DOHH2 (cell line): ENCODE measurements around the gene NFATC3.
A peak's percentile ranks its signal among the peaks of the same experiment; 100 is the strongest.

ENCODE experiments used
- H3F3A ChIP-seq: fragments of 200-600 bp; sonication (generic), shearing (Covaris generic); 2 replicates; pipeline ENCODE4 v1.6.0; 2016; ENCODE audit warnings: antibody characterized with exemption, mild to moderate bottlenecking; ENCODE audit not compliant: control insufficient read depth, insufficient read depth
- H3K27ac ChIP-seq: fragments of 200-600 bp; sonication (generic); 2 replicates; pipeline ENCODE4 v1.5.1; 2014; ENCODE audit warnings: low read depth, mild to moderate bottlenecking, low read length, moderate library complexity
- H3K27me3 ChIP-seq: fragments of 200-600 bp; sonication (generic); 2 replicates; pipeline ENCODE4 v1.6.1; 2014; ENCODE audit warnings: mild to moderate bottlenecking, low read length, mixed read lengths; ENCODE audit not compliant: control insufficient read depth
- H3K36me3 ChIP-seq: fragments of 200-600 bp; sonication (generic); 2 replicates; pipeline ENCODE4 v1.6.1; 2014; ENCODE audit warnings: mild to moderate bottlenecking, low read length, moderate library complexity, mixed read lengths; ENCODE audit not compliant: control insufficient read depth
- H3K4me1 ChIP-seq: fragments of 200-600 bp; sonication (generic); 2 replicates; pipeline ENCODE4 v1.6.1; 2014; ENCODE audit warnings: mild to moderate bottlenecking, low read length, mixed read lengths; ENCODE audit not compliant: control insufficient read depth
- H3K4me2 ChIP-seq: fragments of 200-600 bp; sonication (generic); 2 replicates; pipeline ENCODE4 v1.6.0; 2014; ENCODE audit warnings: mild to moderate bottlenecking, low read length, moderate library complexity
- H3K4me3 ChIP-seq: fragments of 200-600 bp; sonication (generic); 2 replicates; pipeline ENCODE4 v1.5.1; 2014; ENCODE audit warnings: mild to moderate bottlenecking, low read length, mixed read lengths
- H3K79me2 ChIP-seq: fragments of 200-600 bp; sonication (generic); 2 replicates; pipeline ENCODE4 v1.6.1; 2014; ENCODE audit warnings: mild to moderate bottlenecking, low read length, mixed read lengths; ENCODE audit not compliant: control insufficient read depth
- H3K9me2 ChIP-seq: fragments of 200-600 bp; sonication (generic); replicated peaks from 2 replicates; pipeline ENCODE4 v1.6.1; 2014; ENCODE audit warnings: mild to moderate bottlenecking, low read length, mixed read lengths; ENCODE audit not compliant: control insufficient read depth
- H3K9me3 ChIP-seq: fragments of 200-600 bp; sonication (generic); 2 replicates; pipeline ENCODE4 v1.6.1; 2014; ENCODE audit warnings: antibody characterized with exemption, low read length, mixed read lengths; ENCODE audit not compliant: control insufficient read depth, insufficient read depth
- H4K20me1 ChIP-seq: fragments of 200-600 bp; sonication (generic); 2 replicates; pipeline ENCODE4 v1.6.0; 2014; ENCODE audit warnings: low read depth, mild to moderate bottlenecking, antibody characterized with exemption, low read length, moderate library complexity; ENCODE audit not compliant: control insufficient read depth, insufficient read depth
- CTCF ChIP-seq: fragments of 200-600 bp; sonication (generic); IDR thresholded peaks from one replicate; pipeline ENCODE4 v1.5.1; 2014; ENCODE audit warnings: antibody characterized with exemption, mild to moderate bottlenecking, low read depth, low read length; ENCODE audit not compliant: poor library complexity, severe bottlenecking
- EZH2phosphoT487 ChIP-seq: fragments of 200-600 bp; sonication (generic); IDR thresholded peaks from 2 replicates; pipeline ENCODE4 v1.6.1; 2017; ENCODE audit warnings: borderline replicate concordance, mild to moderate bottlenecking, antibody characterized with exemption, low read length, moderate library complexity, mixed read lengths

The NFATC3 gene

GRCh38 chr16:68257906-68258800 lies 173.0 kb downstream of the NFATC3 start:
- Histone ChIP-seq H3K36me3 (no peaks in the 10 kb centered on the region), H3K27ac (peak overlapping the region; percentile 69)

GRCh38 chr16:68259007-68259825 lies 174.0 kb downstream of the NFATC3 start:
- Histone ChIP-seq H3K79me2 (peaks cover 9% of the 10 kb centered on the region), H3K4me3 (no peak overlapping the region), H3K9me2 (no peaks in the 10 kb centered on the region), H3K9me3 (no peaks in the 10 kb centered on the region), H4K20me1 (no peaks in the 10 kb centered on the region), H3K27ac (no peak overlapping the region), H3K4me2 (no peak overlapping the region), H3K4me1 (peaks cover 34% of the 10 kb centered on the region), H3K27me3 (no peaks in the 10 kb centered on the region), H3K36me3 (no peaks in the 10 kb centered on the region), H3F3A (peaks cover 3% of the 10 kb centered on the region; the same call in 1 of the 2 replicates)
- TF ChIP-seq CTCF (no peak), EZH2phosphoT487 (no peak)

More at GRCh38 chr16:68257906-68258800, 173.0 kb downstream of the NFATC3 start:
- Histone ChIP-seq H3K79me2 (no peaks in the 10 kb centered on the region), H4K20me1 (no peaks in the 10 kb centered on the region), H3K9me2 (no peaks in the 10 kb centered on the region), H3K27me3 (no peaks in the 10 kb centered on the region), H3K9me3 (no peaks in the 10 kb centered on the region), H3F3A (peaks cover 3% of the 10 kb centered on the region; the same call in 1 of the 2 replicates), H3K4me2 (peak overlapping the region; percentile 74), H3K4me1 (peaks cover 26% of the 10 kb centered on the region), H3K4me3 (peak overlapping the region; percentile 46)
- TF ChIP-seq EZH2phosphoT487 (no peak), CTCF (no peak)

- peak overlapping the region; percentile 87 for H3K4me3 ChIP-seq
- peak overlapping the region; percentile 62 for H3K27ac ChIP-seq
- H3K9me3 ChIP-seq: no peaks in the 10 kb centered on the region
- TF ChIP-seq CTCF (no peak), EZH2phosphoT487 (no peak)
- peaks cover 52% of the 10 kb centered on the region for H3K79me2 ChIP-seq
- H4K20me1 ChIP-seq: no peaks in the 10 kb centered on the region
- peaks cover 20% of the 10 kb centered on the region for H3K4me1 ChIP-seq
- H3K36me3 ChIP-seq: peaks cover 19% of the 10 kb centered on the region
- H3F3A ChIP-seq: 0 out of 2 replicates have a peak, but pooled peaks cover 4% of the 10 kb centered on the region
- H3K9me2 ChIP-seq: no peaks in the 10 kb centered on the region
- H3K27me3 ChIP-seq: no peaks in the 10 kb centered on the region
- peak overlapping the region; percentile 86 for H3K4me2 ChIP-seq
Observed at GRCh38 chr16:68263559-68264127, 178.5 kb downstream of the NFATC3 start.
